PFSK-1 (cell line): Measurements from ENCODE around the gene VRK3.

Source experiments
- FOXP2 ChIP-seq: optimal IDR thresholded peaks from 2 replicates; pipeline ENCODE3; 2011; ENCODE audit warnings: borderline replicate concordance, control low read depth, inconsistent platforms; ENCODE audit not compliant: insufficient read depth; ENCODE audit errors: extremely low read length, extremely low read depth
- POLR2AphosphoS5 ChIP-seq: IDR thresholded peaks from 2 replicates; pipeline ENCODE4 v1.6.1; 2012; ENCODE audit warnings: low read depth, mild to moderate bottlenecking, control low read depth, low read length, moderate library complexity
- REST ChIP-seq, 2 experiments: IDR thresholded peaks; 2 replicates each; pipeline versions ENCODE4 v1.6.1 to v1.8.0; 2011 to 2012; ENCODE audit warnings: low read depth in 2 of 2, low read length in 2 of 2, control low read depth in 1 of 2, inconsistent platforms in 1 of 2, mild to moderate bottlenecking in 1 of 2, moderate library complexity in 1 of 2; ENCODE audit not compliant: insufficient read depth in 1 of 2
- SIN3A ChIP-seq: IDR thresholded peaks from 2 replicates; pipeline ENCODE4 v1.6.1; 2012; ENCODE audit warnings: mild to moderate bottlenecking, low read length, moderate library complexity, borderline replicate concordance; ENCODE audit not compliant: insufficient read depth
- TAF1 ChIP-seq: IDR thresholded peaks from 2 replicates; pipeline ENCODE4 v1.6.1; 2012; ENCODE audit warnings: low read length, control low read depth, borderline replicate concordance; ENCODE audit not compliant: insufficient read depth

- TF ChIP-seq TAF1 (no peak), REST (IDR thresholded peaks at IDR 0.05; ENCODE audit: insufficient read depth in 1 of 2, low read depth in 2 of 2, low read length in 2 of 2) (no peak), POLR2AphosphoS5 (no peak), SIN3A (no peak), FOXP2 (no peak)
Measured at GRCh38 chr19:49936549-49936948, 88.6 kb downstream of the VRK3 start.
